Ovary (tissue), 9 donors: ENCODE measurements around the gene TUBA4B. TPM values are rescaled to one million over a fixed set of nuclear protein-coding genes. Genes with fewer than 3 reads are reported as not detected.
A peak's percentile ranks its signal among the peaks of the same experiment; 100 is the strongest.

Source experiments
- DNase-seq, 5 donors: peaks; one replicate each; pipeline ENCODE4 v3.0.0-alpha.2; 2019 to 2020
- H3K27ac ChIP-seq, 2 donors: fragments of 200-600 bp; one replicate each; pipeline versions ENCODE4 v1.5.1 to v1.8.0; 2019 to 2022
- H3K27me3 ChIP-seq: fragments of 200-600 bp; one replicate; pipeline ENCODE4 v1.8.0; 2022
- H3K36me3 ChIP-seq: fragments of 200-600 bp; sonication (generic); one replicate; pipeline ENCODE4 v1.5.1; 2019
- H3K4me1 ChIP-seq: one replicate; pipeline ENCODE4 v1.8.1; 2013; ENCODE audit warnings: mild to moderate bottlenecking, moderate library complexity; ENCODE audit not compliant: insufficient read depth
- H3K4me3 ChIP-seq: fragments of 200-600 bp; sonication (generic); one replicate; pipeline ENCODE4 v1.5.1; 2017
- H3K9me3 ChIP-seq, 2 donors: fragments of 200-600 bp in 1 of 2; sonication (generic) in 1 of 2; one replicate each; pipeline versions ENCODE4 v1.5.1 to v1.8.1; 2013 to 2019; ENCODE audit warnings: mild to moderate bottlenecking in 1 of 2, moderate library complexity in 1 of 2
- EP300 ChIP-seq: sonication (generic); formaldehyde crosslinking; IDR thresholded peaks from one replicate; pipeline ENCODE4 v1.6.1; 2017; ENCODE audit warnings: antibody characterized with exemption
- POLR2A ChIP-seq: fragments of 450-650 bp; IDR thresholded peaks from one replicate; pipeline ENCODE4 v1.6.1; 2017; ENCODE audit warnings: antibody characterized with exemption, mild to moderate bottlenecking, moderate library complexity
- WGBS, 3 donors: extraction: QIAGEN DNeasy Blood & Tissue Kit in 1 of 3; methylation state at CpG; one replicate each; pipeline versions ENCODE4 v1.1.5 to v1.1.7; 2013 to 2017; 5-methylcytosine and 5-hydroxymethylcytosine counted together
- intact Hi-C, 4 donors: fragments of 100-400 bp; cut with DNase I; formaldehyde crosslinking; loops; one replicate each; pipeline versions ENCODE4 v1.11.0 to v1.15.1; 2022 to 2023
- polyA plus RNA-seq, 2 donors: library from polyadenylated mRNA; stranded (reverse); fragments of 200-250 nt in 1 of 2; fragments of 350-450 nt in 1 of 2; fragmentation: Illumina TruSeq in 1 of 2; extraction: RNeasy Lipid Tissue Mini Kit (QIAGEN cat#74804) in 1 of 2; gene quantifications; one replicate each; pipeline ENCODE4 v1.2.3, GENCODE V29; 2013 to 2014
- total RNA-seq, 7 donors: library from RNA; depleted of rRNA in 2 of 7; stranded (reverse); fragments of >200 nt in 2 of 7; fragmentation: NEBNext Ultra II Directional in 3 of 7; extraction: Animal tissue kit (Norgen Biotek cat#: 25700) in 3 of 7; gene quantifications; one replicate each; pipeline versions ENCODE4 v1.1.0 to v1.2.4, GENCODE V29; 2016 to 2023
- TF ChIP-seq, protein P1 (sequence below), 3 donors: fragments of 450-650 bp in 2 of 3; fragments of 200-600 bp in 1 of 3; IDR thresholded peaks; one replicate each; pipeline versions ENCODE4 v1.5.1 to v1.8.0; 2016 to 2022; ENCODE audit warnings: antibody characterized with exemption in 3 of 3, mild to moderate bottlenecking in 1 of 3
- donor health status: DM: no; HTN: no; CAD: no; lungs with moderate emphysema.
- donor health status: DM: no; HTN: no; CAD: no.
- donor health status: Bipolar disorder and iron deficiency.
- donor health status: DM: yes; HTN: yes; CAD: no.
- donor health status: DM: no; HTN: no; CAD: no.
- donor health status: DM: yes; HTN: yes; CAD: no.

Gene TUBA4B
- total and polyA plus RNA-seq, 9 donors = 0.18 to 13.2 (median 0.35) TPM; not detected in 2

DNA sequence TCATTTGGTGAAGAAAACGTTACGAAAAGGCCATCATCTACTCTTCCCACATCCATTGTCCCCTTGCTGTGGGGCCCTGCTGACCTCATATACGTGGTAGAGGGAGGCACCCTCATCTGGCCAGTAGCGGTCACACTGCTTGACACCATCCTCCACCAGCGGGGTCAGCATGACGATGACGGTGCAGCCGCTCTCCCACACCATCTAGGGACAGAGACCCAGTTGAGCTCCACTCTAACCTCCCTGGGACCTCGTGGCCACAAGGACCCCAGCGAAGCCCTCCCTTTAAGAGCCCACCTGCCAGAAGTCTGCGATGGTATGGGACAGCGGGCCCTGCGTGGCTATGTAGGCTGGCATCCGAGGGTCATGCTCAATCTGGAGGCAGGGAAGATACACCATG is 43.1 kb downstream of the TUBA4B start:
- intact Hi-C loops = loop anchor here in 3 of 4 donors (5.0 to 10.0 kb wide), 3 partner anchors 51 to 239 kb away; partner anchors contain the start of genes NHEJ1 (in 2 of the 3), GLB1L (in 1 of the 3) and STK16 (in 1 of the 3)
- H3K4me1 ChIP-seq = peaks cover 3% of the 10 kb centered on the region
- TF ChIP-seq POLR2A (no peak), EP300 (no peak)
- TF ChIP-seq, protein P1, sequence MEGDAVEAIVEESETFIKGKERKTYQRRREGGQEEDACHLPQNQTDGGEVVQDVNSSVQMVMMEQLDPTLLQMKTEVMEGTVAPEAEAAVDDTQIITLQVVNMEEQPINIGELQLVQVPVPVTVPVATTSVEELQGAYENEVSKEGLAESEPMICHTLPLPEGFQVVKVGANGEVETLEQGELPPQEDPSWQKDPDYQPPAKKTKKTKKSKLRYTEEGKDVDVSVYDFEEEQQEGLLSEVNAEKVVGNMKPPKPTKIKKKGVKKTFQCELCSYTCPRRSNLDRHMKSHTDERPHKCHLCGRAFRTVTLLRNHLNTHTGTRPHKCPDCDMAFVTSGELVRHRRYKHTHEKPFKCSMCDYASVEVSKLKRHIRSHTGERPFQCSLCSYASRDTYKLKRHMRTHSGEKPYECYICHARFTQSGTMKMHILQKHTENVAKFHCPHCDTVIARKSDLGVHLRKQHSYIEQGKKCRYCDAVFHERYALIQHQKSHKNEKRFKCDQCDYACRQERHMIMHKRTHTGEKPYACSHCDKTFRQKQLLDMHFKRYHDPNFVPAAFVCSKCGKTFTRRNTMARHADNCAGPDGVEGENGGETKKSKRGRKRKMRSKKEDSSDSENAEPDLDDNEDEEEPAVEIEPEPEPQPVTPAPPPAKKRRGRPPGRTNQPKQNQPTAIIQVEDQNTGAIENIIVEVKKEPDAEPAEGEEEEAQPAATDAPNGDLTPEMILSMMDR (IDR thresholded peaks at IDR 0.05) = no peak
- no peak for DNase-seq
- no peaks in the 10 kb centered on the region for H3K36me3 ChIP-seq
- H3K9me3 ChIP-seq = no peaks in the 10 kb centered on the region
- H3K4me3 ChIP-seq = no peak overlapping the region
- WGBS, 3 donors = 76 to 83% (median 80%) methylated on average over 14 of the region's 14 CpGs
- no peak overlapping the region for H3K27ac ChIP-seq
- H3K27me3 ChIP-seq = no peaks in the 10 kb centered on the region

DNA sequence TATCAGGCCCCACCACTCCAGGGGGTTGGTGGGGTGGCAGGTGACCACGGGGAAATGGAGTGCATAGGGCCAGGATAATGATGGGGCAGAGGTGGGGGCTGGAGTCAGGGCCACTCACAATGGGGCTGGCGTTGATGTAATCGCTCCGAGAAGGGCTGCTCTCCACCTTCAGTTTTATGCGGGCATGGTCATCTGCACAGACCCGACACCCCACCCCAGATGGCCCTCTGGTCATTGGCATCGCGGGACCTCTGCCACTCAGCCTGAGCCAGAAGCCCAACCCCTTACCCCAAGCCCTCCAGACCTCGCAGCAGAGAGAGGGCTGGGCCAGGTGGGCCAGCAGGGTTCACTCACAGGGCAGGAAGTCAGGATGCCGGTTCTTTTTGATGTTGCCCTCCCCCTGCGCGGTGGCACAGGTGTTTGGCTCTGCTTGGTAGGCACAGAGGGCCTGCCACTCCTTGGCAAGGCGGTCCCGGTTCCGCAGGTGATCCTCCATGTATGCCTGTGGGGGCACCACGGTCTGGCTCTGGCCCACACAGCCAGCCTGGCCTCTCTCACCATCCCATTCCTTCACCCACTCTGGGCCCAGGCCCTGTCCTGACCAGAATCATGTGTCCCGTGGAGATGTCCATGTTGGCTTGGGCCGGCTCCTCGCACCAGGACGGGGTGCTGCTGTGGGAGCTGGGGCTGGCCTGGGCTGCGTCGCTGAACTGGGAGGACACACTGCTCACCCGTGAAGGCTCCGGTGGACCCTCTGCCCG is 43.8 kb downstream of the TUBA4B start:
- peaks cover 3% of the 10 kb centered on the region for H3K4me1 ChIP-seq
- H3K4me3 ChIP-seq = no peak overlapping the region
- H3K27me3 ChIP-seq = no peaks in the 10 kb centered on the region
- H3K9me3 ChIP-seq = no peaks in the 10 kb centered on the region
- no peak overlapping the region for H3K27ac ChIP-seq
- TF ChIP-seq, protein P1 (IDR thresholded peaks at IDR 0.05) = no peak
- TF ChIP-seq EP300 (no peak), POLR2A (no peak)
- DNase-seq = peak in 2 of 5 donors; percentile 32 to 37
- H3K36me3 ChIP-seq = no peaks in the 10 kb centered on the region
- 82 to 88% (median 88%) methylated on average over 25 of the region's 25 CpGs for WGBS, 3 donors
- intact Hi-C loops = loop anchor here in 3 of 4 donors (5.0 to 10.0 kb wide), 3 partner anchors 52 to 240 kb away; partner anchors contain the start of genes NHEJ1 (in 2 of the 3), GLB1L (in 1 of the 3) and STK16 (in 1 of the 3)

DNA sequence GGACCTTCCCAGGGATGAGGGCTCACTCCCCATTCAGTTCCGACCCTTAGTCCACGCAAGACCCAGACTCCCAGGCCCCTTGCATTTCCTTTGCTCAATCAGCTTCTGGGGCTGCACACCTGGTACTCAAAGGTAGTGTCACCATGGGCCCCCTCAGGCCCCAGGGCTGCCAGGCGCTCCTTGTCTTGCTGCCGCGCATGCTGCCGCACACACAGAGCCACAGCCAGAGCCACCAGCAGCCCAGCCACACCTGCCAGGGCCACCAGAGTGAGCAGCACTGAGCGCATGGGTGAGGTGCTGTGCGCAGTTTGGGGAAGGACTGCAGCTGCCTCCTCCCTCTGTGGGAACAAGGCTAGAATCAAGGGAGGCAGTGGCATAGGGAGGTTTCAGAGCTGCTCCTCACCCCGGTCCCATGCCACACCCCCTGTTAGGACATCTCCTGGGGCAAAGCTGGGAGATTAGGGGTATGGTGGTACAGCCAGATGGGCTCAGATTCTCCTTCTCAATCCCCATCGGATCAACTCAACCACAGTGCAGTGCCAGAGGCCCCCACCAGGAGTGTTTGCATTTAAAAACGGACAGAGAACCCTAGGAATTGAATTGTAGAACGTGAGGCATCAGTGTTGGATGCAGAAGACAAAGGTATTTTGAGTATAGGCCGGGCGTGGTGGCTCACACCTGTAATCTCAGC is 44.9 kb downstream of the TUBA4B start:
- no peak overlapping the region for H3K27ac ChIP-seq
- H3K9me3 ChIP-seq = no peaks in the 10 kb centered on the region
- peaks cover 3% of the 10 kb centered on the region for H3K4me1 ChIP-seq
- no peak overlapping the region for H3K4me3 ChIP-seq
- no peak for TF ChIP-seq POLR2A
- no peak for TF ChIP-seq EP300
- TF ChIP-seq, protein P1 (IDR thresholded peaks at IDR 0.05) = no peak
- DNase-seq = peak in 1 of 5 donors; percentile 25
- no peaks in the 10 kb centered on the region for H3K36me3 ChIP-seq
- intact Hi-C loops = loop anchor here in 3 of 4 donors (5.0 to 10.0 kb wide), 3 partner anchors 53 to 241 kb away; partner anchors contain the start of genes NHEJ1 (in 2 of the 3), GLB1L (in 1 of the 3) and STK16 (in 1 of the 3)
- WGBS, 3 donors = 75 to 81% (median 76%) methylated on average over 14 of the region's 14 CpGs
- no peaks in the 10 kb centered on the region for H3K27me3 ChIP-seq

DNA sequence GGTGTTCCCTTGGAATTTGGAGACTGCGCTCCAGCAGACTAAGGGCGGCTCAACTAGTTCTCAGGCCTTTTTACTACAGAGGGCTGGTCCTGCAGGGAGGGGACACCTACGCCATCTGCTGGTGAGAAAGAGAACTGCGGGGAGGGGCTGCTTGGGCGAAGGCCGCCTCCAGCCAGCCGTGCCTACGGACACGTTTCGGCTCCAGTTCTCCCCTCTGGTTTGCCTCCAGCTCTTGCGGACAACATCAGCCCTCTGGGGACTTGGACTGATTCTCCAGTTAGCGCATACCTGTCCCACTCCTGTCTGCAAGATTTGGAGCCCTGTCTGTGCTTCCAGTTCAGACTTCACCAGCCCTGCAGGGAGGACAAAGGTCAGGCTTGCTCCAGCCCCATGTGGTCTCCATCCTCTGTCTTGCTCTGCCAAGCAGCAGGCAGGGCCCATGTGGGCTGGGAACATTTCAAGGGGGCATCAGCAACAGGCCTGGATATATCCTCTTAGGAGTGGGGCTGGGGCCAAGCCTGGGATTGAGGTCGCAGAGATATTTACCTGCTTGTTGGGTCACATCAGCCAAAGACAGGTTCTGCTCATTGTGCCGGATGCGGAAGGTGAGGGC is 45.8 kb downstream of the TUBA4B start:
- 19 to 24% (median 21%) methylated on average over 13 to 15 of the region's 15 CpGs for WGBS, 3 donors
- peaks cover 3% of the 10 kb centered on the region for H3K4me1 ChIP-seq
- H3K9me3 ChIP-seq = no peaks in the 10 kb centered on the region
- intact Hi-C loops = loop anchor here in 3 of 4 donors (5.0 to 10.0 kb wide), 3 partner anchors 54 to 242 kb away; partner anchors contain the start of genes NHEJ1 (in 2 of the 3), GLB1L (in 1 of the 3) and STK16 (in 1 of the 3)
- H3K27ac ChIP-seq = no peak overlapping the region
- no peaks in the 10 kb centered on the region for H3K27me3 ChIP-seq
- H3K36me3 ChIP-seq = no peaks in the 10 kb centered on the region
- no peak overlapping the region for H3K4me3 ChIP-seq
- peak; percentile 77 to 93 (median 89) for DNase-seq
- TF ChIP-seq EP300 (no peak), POLR2A (no peak)
- TF ChIP-seq, protein P1 (IDR thresholded peaks at IDR 0.05) = peak; percentile 89 to 96 (median 91)
